ENCODE results near the gene DNAJC4. TPM values are rescaled to one million over a fixed set of nuclear protein-coding genes. Genes with fewer than 3 reads are reported as not detected.
"Not testable (repeated sequence)": the region's sequence is repeated elsewhere in the genome, so short reads cannot be mapped to it uniquely, and the experiment has no call there.

Gene DNAJC4
- polyA plus RNA-seq, 12 donors, result 41.1 to 71.1 (median 51.5) TPM; not detected in 1

DNA sequence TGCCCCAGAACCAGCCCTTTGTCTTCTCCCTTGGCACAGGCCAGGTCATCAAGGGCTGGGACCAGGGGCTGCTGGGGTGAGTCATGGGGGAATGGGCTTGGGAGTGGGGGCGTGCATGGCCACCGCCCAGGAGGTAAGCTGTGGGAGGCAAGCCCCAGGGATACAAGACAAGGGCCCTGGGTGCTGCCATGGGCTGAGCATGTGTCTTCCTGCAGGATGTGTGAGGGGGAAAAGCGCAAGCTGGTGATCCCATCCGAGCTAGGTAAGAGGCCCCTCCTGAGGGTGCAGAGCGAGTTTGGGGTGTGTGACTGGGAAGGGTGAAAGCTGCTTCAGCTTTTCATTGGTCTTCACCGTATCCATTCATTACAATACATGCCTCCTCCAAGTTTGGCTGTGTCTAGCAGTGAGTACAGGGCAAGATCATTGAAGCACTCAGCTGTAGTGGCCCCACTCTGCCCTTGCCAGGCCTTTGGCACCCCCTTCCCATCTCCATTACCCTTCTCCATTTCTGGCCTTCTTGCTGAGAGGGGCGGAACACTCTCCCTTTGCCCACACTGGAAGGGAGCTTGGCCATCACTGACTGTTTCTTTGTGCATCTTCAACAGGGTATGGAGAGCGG lies 13.0 kb downstream of the DNAJC4 start:
- DNase-seq, result no peak

DNA sequence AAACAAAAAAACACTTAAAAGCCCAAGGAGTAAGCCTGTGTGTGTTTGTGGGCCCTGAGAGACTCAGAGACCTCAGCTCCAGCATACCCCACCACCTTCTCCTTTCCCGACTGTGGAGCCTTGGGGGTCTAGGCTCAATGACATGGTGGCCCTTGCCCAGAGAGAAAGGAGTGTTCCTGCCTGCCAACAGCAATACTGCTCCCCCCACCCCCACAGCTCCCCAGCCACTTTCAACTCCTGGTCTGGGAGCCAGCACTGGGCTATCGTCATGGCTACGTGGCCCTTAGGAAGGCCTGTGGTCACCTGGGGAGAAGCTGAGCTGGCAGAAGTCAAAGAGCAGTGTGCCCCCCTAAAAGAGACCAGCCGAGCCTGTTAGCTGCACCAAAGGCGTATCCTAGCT lies 13.8 kb downstream of the DNAJC4 start:
- no peak for DNase-seq

DNA sequence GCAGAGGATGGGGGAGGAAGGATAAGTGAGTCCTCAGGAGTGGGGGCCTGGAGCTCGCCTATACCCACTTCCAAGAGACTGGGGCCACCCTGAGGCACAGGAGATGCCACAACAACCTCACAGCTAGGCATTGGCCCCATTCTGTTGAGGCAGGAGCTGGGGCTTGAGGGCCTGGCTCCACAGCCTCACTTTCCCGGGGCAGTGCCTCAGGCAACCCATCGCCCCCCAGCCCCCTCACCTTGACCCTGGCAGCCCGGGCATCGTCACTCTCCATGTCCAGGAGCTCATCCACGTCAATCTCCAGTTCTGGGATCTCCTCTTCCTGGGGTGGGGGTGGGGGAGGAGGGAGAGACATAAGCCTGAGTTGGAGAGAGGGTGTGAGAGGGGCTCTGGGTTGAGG lies 14.6 kb downstream of the DNAJC4 start:
- DNase-seq, result no peak

DNA sequence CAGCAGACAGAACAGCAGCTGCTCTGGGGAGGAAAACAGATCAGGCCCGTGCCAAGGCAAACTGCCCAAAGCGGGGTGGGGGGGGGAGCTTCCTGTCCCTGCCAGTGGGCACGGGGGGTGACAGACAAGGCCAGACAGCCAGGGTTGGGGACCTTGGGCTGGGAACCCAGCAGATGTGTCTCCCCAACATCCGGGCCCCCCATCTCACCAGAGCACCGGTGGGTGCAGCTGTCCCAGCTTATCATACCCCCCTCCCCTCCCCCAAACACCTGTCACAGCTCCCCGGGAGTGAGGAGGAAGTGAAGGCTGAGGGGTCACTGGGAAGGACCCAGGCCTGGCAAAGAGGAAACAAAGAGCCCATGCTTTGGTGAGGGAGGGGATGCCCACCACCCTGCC lies 15.1 kb downstream of the DNAJC4 start:
- DNase-seq, result no peak

DNA sequence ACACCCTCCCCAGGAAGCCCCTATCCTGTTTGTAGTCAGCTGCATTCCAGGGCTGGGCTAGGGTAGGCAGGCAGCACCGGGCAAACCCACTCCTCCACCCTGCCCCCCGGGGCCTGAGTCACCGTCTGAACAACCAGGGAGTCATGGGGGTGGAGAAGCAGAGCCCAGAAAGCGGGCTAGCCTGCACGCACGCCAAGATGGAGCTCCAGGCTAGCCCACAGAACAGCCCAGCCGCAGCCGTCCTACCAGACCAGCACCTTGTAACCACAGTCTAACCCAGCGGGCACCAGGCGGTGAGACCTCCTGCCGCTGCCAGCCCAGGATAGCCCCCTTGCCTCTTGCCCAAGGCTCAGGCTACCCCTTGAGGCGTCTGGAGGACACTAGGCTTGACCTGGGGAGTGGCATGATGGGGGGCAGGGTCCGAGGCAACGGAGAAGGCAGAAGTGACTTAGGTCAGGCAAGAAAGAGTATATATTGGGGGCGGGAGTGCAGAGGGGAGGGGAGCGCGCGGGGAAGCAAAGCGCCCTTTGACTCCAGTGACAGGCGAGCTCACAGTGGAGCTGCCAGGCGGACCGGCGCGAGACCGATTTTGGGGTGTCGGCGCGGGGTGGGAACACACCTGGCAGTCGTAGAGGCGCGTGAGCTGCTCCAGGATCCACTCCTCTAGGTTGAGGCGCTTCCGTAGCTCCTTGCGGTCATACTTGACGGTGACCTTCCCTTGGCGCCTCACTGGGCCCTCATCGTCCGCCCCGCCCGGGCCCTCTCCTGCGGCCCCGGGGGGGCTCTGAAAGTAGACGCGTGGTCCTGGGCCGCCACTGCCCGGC lies 15.7 kb downstream of the DNAJC4 start:
- DNase-seq, result no peak

DNA sequence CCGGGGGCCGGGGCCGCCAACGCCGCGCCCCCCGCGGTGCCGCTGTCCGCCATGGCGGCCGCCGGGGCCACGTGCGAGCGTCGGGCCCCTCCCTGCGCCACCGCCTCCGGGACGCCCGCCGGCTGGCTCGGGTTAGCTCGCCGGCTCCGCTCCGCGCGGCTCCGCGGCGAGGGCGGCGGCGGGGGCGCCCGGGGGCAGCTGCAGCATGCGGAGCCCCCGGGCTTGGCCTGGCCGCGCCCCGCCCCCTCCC lies 16.2 kb downstream of the DNAJC4 start:
- DNase-seq, result not testable (repeated sequence)

DNA sequence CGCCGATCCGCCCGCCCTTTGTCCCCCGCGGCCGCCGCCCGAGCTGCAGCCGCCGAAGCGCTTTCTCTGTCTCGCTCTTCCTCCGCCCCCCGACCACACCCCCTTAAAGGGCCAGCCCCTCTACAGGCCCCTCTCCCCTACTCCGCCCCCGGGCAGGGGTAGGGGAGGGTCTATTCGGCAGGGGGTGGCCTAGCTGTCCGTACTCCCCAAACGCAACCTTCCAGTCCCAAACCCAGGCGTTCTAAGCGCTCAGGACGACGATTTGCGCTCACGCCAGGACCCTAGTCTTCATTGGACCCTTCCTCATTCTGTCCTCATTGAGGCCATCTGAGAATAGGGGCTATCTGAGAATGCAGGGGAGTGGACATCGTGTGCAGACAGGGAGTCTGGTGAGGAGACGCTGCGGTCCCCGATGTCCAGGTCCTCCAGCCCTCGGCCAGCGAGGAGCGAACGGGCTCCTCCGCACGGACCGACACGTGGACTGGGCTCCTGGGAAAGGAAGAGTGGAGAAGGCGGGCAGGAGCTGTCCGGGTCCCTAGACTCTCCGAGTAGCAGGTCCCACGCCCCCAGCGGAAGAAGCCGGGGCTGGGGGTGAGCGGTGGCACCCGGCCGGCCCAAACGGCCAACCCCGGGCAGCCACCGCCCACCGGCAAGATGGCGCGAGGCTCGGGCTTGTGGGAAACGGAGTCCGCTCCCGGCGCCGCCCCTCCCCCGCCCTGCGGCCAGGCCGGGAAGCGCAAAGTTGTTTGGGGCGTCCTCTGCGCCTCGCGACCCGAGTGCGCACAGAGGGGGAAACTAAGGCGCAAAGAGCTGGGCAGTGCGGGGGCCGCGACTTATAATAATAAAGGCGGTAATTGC lies 16.8 kb downstream of the DNAJC4 start, which contains the start of gene PPP1R14B:
TSS of gene PPP1R14B (minus strand) at position 73 of the 858 bp plus-strand sequence. CDS start 270 bp downstream, outside the sequence.
- DNase-seq, result peak; percentile 86

DNA sequence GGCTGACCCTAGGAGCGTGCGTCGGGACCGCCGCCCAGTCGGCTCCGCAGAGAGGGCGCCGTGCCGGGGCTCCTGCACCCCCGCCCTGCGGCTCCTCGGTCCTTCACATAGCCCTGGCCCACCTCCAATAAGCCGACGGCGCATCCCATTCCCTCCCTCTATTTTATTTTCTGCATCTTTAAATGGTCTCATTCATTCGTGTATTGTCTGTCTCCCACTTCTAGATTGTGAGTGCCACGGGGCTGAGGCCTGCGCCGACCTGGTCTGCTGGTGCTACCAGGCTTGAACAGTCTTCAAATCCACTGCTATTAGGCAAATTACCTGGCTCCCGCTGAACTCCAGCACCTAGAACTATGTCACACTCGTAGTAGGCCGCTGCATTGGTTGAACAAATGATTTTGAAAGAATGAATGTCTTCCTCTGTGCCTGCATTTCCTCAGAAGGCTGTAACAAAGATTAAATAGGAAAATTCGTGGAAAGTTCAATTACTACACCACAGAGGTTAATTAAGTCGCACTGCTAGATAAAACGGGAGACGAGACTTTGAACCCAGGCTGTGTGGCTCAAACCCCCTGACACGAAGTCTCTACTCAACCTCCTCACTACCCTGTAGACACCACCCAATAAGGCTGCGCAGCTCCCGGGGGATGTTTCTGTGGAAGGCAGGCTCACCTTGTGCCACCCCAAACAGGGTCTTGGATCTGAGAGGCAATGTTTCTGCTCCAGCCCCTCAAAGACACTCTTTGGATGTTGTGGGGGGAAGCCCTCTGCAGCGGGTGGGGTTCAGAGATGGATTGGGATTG lies 17.6 kb downstream of the DNAJC4 start:
- DNase-seq, result no peak

DNA sequence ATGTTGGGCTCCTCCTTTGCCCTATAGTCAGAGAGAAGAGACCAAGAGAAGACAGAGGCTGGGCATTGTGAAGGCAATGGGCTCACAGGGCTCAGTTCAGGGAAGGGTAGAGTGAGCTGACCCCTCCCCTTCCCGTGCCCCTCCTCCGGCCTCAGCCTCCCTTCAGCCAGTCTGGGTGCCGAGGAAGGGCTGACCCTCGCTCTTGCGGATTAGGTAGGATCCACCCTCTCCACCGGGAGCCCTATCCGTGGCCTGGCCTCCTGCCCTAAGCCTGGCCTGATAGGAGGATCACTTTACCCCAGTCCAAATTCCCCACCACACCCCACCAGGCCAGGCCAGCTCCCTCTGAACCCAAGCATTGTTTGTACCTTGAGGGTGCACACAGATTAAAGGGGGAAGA lies 18.2 kb downstream of the DNAJC4 start:
- DNase-seq, result no peak

DNA sequence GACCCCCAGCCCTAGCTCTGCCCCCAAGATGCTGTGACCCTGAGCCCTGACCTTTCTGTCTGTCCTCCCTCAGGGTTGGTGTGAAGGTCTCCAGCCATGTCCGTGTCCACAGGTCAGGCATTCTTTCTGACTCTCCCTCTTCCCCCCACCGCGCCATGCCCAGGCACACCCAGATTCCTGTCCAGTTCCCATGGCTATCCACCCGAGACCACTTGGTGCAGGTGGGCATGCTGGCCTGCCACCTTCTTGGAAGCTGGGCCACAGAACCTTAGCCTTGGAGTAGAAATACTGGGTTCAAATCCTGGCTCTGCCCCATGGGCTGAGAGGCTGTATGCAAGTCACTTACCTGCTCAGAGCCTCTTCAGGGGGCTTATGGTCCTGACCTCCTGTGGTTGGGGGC lies 18.7 kb downstream of the DNAJC4 start:
- DNase-seq, result no peak

DNA sequence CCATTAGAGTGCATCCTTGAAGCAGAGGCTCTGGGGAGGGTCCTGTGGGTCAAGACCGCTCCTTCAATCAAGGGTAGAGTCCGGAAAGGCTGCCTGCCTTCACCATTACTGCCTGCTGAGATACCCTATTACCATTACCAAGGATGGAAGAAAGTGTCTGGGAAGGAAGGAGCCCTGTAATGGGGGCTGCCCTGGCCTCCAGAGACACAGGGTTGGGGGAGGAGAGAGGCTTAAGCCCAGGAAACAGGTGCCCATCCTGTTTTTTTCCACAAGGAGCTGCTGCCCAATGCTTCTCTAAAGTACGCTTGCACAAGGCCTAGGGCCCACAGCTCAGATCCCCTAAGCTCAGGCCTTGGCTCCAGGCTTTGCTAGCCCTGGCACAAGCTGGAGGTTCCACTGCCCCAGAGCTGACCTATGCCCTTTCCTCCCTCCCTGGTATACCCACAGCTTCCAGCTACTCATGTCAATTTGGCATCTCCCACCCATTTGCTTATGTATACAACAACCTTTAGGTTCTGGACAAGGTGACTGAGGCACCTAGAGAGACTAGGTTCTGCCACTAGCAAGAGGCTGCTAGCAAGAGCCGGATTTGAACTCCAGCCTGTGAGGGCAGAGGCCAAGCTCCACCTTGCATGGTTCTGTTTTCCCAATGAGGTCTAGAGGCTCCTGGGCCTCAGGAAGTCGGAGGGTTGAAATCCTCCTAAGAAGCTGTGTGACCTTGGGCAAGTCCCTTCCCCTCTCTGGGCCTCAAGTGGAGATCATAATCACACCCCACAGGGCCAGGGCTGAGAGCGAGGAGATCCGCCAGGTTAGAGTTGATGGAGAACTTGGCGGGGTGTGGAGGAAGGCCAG lies 19.4 kb downstream of the DNAJC4 start:
- no peak for DNase-seq

DNA sequence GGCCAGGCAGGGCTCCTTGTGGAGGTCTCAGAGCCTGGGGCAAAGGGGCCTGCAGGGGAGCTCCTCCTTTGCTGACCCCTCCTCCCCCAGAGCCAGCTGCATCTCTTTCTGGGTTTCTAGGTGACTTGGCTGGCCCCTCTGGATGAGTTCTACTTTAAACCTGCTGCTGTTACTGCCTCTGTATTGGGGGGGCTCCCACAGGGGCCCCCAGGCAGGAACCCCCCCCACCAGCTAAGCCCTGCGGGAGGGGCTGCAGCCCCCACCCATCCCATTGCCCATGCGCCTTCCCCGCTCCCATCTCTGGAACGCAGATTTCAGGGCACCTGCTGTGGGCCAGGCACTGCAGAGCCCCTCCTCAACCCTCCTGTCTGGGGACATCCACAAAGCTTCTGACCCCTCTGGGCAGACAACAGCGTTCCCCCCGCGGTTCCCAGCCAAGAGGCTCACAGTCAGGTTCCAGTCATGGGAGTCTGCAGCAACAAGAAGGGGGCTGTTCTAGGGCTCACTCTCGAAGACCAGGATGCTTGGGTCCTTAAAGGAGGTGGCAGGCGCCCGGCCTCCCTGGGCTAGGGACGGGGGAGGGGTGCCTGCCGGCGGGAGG lies 20.2 kb downstream of the DNAJC4 start:
- no peak for DNase-seq

DNA sequence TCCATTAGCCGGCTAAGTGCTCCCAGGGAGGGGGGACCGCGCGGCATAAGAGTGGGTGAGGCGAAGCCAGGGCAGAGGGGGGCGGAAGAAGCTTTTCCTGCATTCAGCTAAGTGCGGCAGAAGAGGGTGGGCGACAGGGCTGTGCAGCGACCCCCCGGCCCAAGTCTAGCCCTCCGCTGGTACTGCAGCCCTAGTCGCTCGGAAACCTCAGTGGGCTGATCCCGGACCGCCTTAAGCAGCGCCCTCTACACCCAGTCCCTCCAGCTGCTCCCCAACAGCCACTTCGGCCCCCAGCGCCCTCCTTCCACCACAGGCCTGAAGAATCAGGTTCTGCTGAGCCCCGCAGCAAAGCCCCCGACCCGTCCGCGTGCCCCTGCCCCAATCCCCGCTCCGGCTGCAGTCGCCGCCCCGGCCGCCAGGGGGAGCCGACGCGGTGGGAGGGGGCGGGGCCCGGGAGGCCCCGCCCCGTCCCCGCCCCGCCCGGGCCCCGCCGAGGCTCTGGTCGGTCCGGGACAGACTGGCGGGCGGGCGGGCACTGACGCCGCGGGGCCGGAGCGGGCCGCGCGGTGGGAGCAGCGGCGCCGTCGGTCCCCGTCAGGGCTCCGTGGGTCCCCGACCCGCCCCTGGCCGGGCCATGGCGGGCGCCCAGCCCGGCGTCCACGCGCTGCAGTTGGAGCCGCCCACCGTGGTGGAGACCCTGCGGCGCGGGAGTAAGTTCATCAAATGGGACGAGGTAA lies 20.8 kb downstream of the DNAJC4 start, which contains the start of gene PLCB3:
TSS of gene PLCB3 (plus strand) at position 515 of the 737 bp plus-strand sequence. CDS start at position 635, 120 bp downstream.
- no peak for DNase-seq

DNA sequence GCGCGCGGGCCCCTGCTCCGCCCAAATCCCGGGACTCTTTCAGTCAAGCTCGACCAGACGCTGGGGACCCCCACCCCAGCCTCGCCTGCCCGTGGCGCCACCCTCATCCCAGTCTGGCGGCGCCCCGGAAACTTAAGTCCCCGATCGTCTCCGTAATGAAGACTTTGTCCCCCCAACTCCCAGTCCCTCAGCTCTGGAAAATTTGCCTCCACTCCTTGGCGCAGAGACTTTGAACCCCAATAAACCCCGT lies 21.3 kb downstream of the DNAJC4 start:
- no peak for DNase-seq

DNA sequence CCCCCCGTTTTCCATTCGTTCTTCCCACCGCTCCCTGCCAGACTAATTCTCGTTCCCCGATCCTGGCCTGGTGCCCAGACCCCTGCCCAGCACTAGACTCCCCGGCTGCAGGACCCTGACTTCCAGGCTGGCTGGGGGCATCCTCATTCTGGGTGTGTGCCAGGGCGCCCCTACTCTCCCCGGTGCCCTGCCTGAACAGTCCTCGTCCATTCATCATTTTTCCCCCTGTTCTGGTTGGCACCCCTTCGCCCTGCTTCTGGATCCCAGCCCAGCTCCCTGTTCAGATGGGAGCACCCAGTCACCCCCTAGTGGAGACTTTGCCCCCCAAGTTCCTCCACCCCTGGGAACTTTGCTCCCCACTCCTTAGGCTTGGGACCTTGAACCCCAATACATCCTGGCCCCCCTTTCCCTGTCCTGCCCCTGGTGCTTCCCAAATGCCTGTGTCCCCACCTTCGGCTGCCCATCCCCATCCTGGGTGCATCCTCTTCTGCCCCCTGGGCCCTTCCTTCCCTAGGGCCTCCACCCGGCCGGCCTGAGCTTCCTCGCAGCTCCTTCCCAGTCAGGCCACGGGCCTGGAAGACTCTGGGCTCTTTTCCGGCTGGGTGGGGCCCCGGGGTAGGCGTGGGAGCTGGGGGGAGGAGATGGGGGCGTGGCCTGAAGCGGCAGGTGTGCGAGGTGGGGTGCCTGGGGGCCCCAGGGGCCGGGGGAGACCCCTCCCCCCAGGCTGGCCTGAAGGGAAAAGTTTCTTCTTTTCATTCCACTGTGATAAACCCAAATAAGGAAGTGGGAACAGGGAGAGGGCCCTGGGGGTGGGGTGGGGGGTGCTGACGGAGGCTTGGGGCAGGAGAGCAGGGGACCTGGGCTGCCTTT lies 21.9 kb downstream of the DNAJC4 start:
- DNase-seq, result no peak

DNA sequence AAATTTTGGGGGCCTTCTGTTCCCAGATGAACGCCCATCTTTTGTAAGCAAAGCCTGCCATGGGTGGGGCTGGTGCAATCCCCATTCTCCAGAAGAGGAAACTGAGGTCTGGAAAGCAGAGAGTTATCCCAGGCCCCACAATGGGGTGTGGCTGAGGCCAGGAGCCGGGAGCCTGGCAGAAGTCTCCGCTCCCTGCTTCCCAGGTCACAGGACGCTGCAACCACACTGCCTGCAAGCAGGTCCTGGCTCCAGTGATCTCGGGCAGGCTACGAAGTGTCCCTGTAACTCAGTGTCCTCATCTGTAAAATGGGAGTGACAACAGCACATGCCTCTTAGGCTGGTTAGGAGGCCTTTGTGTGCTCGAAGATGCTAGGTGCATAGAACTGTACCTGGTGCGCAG lies 22.7 kb downstream of the DNAJC4 start:
- DNase-seq, result no peak

DNA sequence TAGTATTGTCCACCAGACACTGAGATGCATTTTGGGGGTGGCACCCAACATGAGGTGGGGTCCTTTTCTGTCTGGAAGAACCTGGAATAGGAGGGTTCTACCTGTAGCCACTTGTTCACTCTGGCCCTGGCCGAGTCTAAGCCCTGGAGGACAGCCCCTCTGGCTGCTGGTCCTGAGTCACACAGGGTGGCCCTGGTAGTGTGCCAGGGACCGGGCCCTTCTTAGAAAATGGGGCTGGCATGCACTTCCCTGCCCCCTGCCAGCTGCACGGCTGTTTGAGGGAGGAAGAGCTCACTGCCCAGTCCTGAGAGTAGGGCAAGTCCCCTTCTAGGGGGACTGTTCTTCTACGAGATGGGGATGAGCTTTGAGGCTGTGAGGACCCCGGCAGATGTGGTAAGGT lies 23.1 kb downstream of the DNAJC4 start:
- no peak for DNase-seq

DNA sequence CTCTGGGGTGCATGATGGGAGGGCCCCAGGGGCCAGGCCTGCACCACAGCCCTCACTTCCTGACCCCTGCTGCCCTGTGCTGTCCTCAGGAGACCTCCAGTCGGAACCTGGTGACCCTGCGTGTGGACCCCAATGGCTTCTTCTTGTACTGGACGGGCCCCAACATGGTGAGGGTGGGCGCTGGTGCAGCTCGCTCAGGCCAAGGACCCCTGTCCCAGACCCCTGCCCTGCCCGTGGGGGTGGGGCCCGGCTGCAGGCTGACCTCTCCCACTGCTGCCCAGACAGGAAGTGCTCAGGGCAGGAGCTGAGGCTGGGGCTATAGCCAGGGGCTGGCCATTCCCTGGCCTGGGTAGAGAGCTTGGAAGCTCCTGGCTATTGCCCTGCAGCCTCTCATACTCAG lies 24.0 kb downstream of the DNAJC4 start:
- no peak for DNase-seq
